ENCODE data around the gene DUOX2. TPM values are rescaled to one million over a fixed set of nuclear protein-coding genes. Genes with fewer than 3 reads are reported as not detected.

Gene DUOX2
- total RNA-seq, 1 experiment from 2014 or later, result 0.30 TPM

- Mint-ChIP-seq H3K27ac (ENCODE audit: low read depth, unreplicated experiment) (no peak overlapping the region), H3K9me3 (ENCODE audit: unreplicated experiment) (no peaks in the 10 kb centered on the region), H3K4me3 (ENCODE audit: unreplicated experiment) (no peak overlapping the region), H3K4me1 (ENCODE audit: insufficient read depth, unreplicated experiment) (peaks cover 8% of the 10 kb centered on the region), H3K27me3 (ENCODE audit: insufficient read depth, unreplicated experiment) (peaks cover 42% of the 10 kb centered on the region), H3K36me3 (ENCODE audit: insufficient read depth, unreplicated experiment) (no peaks in the 10 kb centered on the region)
- CTCF ChIA-PET, result interaction anchor here (0.6 to 1.1 kb wide), 6 partner anchors 10 to 470 kb away, joined by 3 to 4 read pairs (median 3); no protein-coding TSS in a partner anchor
- intact Hi-C loops (cut with micrococcal nuclease), result loop anchor here (5.0 kb wide), 1 partner anchor 149 kb away; no protein-coding TSS in a partner anchor
- no peak for DNase-seq (ENCODE audit: unreplicated experiment)
- POLR2A ChIA-PET, result no interaction called here
- BruUV-seq (replicated peaks), result no TSS peak
- no peak for TF ChIP-seq CTCF (IDR thresholded peaks at IDR 0.05; ENCODE audit: unreplicated experiment)
These were observed 2.7 kb upstream of the DUOX2 start for GRCh38 chr15:45116482-45117307.

- intact Hi-C loops (cut with micrococcal nuclease), result loop anchor here (5.0 kb wide), 1 partner anchor 149 kb away; no protein-coding TSS in a partner anchor
- no peak for DNase-seq (ENCODE audit: unreplicated experiment)
- no TSS peak for BruUV-seq (replicated peaks)
- Mint-ChIP-seq H3K9me3 (ENCODE audit: unreplicated experiment) (no peaks in the 10 kb centered on the region), H3K27me3 (ENCODE audit: insufficient read depth, unreplicated experiment) (peaks cover 43% of the 10 kb centered on the region), H3K4me3 (ENCODE audit: unreplicated experiment) (no peak overlapping the region), H3K36me3 (ENCODE audit: insufficient read depth, unreplicated experiment) (no peaks in the 10 kb centered on the region), H3K27ac (ENCODE audit: low read depth, unreplicated experiment) (no peak overlapping the region), H3K4me1 (ENCODE audit: insufficient read depth, unreplicated experiment) (peaks cover 6% of the 10 kb centered on the region)
- ChIA-PET CTCF (interaction anchor here (0.6 to 1.1 kb wide), 5 partner anchors 10 to 471 kb away, joined by 3 to 4 read pairs (median 3); no protein-coding TSS in a partner anchor), POLR2A (no interaction called here)
- TF ChIP-seq CTCF (IDR thresholded peaks at IDR 0.05; ENCODE audit: unreplicated experiment), result no peak
These were observed 2.1 kb upstream of the DUOX2 start for GRCh38 chr15:45116006-45116481.

GRCh38 chr15:45115312-45115820 is 1.4 kb upstream of the DUOX2 start:
- Mint-ChIP-seq H3K4me3 (ENCODE audit: unreplicated experiment) (no peak overlapping the region), H3K36me3 (ENCODE audit: insufficient read depth, unreplicated experiment) (no peaks in the 10 kb centered on the region), H3K4me1 (ENCODE audit: insufficient read depth, unreplicated experiment) (peaks cover 6% of the 10 kb centered on the region), H3K9me3 (ENCODE audit: unreplicated experiment) (no peaks in the 10 kb centered on the region), H3K27ac (ENCODE audit: low read depth, unreplicated experiment) (no peak overlapping the region), H3K27me3 (ENCODE audit: insufficient read depth, unreplicated experiment) (peaks cover 43% of the 10 kb centered on the region)
- no peak for DNase-seq (ENCODE audit: unreplicated experiment)
- TF ChIP-seq CTCF (IDR thresholded peaks at IDR 0.05; ENCODE audit: unreplicated experiment), result no peak
- ChIA-PET CTCF (interaction anchor here (1.1 to 1.2 kb wide), 2 partner anchors 9 to 11 kb away, joined by 4 to 5 read pairs; no protein-coding TSS in a partner anchor), POLR2A (no interaction called here)
- BruUV-seq (replicated peaks), result no TSS peak
- intact Hi-C loops (cut with micrococcal nuclease), result loop anchor here (5.0 kb wide), 1 partner anchor 148 kb away; no protein-coding TSS in a partner anchor

GRCh38 chr15:45114751-45115085 is 746 bp upstream of the DUOX2 start:
- ChIA-PET POLR2A (no interaction called here), CTCF (interaction anchor here (1.2 kb wide), 1 partner anchor 12 kb away, joined by 5 read pairs; no protein-coding TSS in a partner anchor)
- Mint-ChIP-seq H3K27me3 (ENCODE audit: insufficient read depth, unreplicated experiment) (peaks cover 43% of the 10 kb centered on the region), H3K9me3 (ENCODE audit: unreplicated experiment) (no peaks in the 10 kb centered on the region), H3K27ac (ENCODE audit: low read depth, unreplicated experiment) (no peak overlapping the region), H3K4me1 (ENCODE audit: insufficient read depth, unreplicated experiment) (peaks cover 6% of the 10 kb centered on the region), H3K4me3 (ENCODE audit: unreplicated experiment) (no peak overlapping the region), H3K36me3 (ENCODE audit: insufficient read depth, unreplicated experiment) (no peaks in the 10 kb centered on the region)
- TF ChIP-seq CTCF (IDR thresholded peaks at IDR 0.05; ENCODE audit: unreplicated experiment), result no peak
- no peak for DNase-seq (ENCODE audit: unreplicated experiment)
- no TSS peak for BruUV-seq (replicated peaks)
- intact Hi-C loops (cut with micrococcal nuclease), result loop anchor here (5.0 kb wide), 1 partner anchor 147 kb away; no protein-coding TSS in a partner anchor
